ENCODE results near the gene B3GNT5. TPM values are rescaled to one million over a fixed set of nuclear protein-coding genes. Genes with fewer than 3 reads are reported as not detected.

Gene B3GNT5
- total and polyA plus RNA-seq, 9 of the 15 experiments (the other 6 are each of a cell fraction or from before 2014, with no cell fraction given) = 8.8 to 23.8 (median 14.4) TPM

GRCh38 chr3:183287301-183287971 lies 34.4 kb downstream of the B3GNT5 start (continued):
- TF ChIP-seq HDAC8 (tag; IDR thresholded peaks at IDR 0.05) (peak; percentile 74; the same call in 1 of the 2 replicates), SIRT6 (IDR thresholded peaks at IDR 0.05; ENCODE audit: low read depth, low read length) (no peak), NR2C2 (CRISPR knock-in tag; IDR thresholded peaks at IDR 0.05) (no peak), NR2C2 (tag; IDR thresholded peaks at IDR 0.05) (peak; percentile 72; the same call in 1 of the 2 replicates), KDM1A (IDR thresholded peaks at IDR 0.05) (no peak), ZNF408 (CRISPR knock-in tag; IDR thresholded peaks at IDR 0.05; ENCODE audit: low read depth) (no peak), POLR2A (conservative IDR thresholded peaks at IDR 0.05) (peak; percentile 59), ZNF133 (CRISPR knock-in tag; IDR thresholded peaks at IDR 0.05) (no peak), BRF1 (IDR thresholded peaks at IDR 0.05; ENCODE audit: borderline replicate concordance, extremely low read depth, insufficient read length) (no peak), ZFX (CRISPR knock-in tag; IDR thresholded peaks at IDR 0.05) (no peak), TGIF2 (CRISPR knock-in tag; IDR thresholded peaks at IDR 0.05) (no peak), ZNF316 (IDR thresholded peaks at IDR 0.05) (peak; percentile 85), ZNF253 (CRISPR knock-in tag; conservative IDR thresholded peaks at IDR 0.05) (no peak), PRPF4 (IDR thresholded peaks at IDR 0.05; ENCODE audit: insufficient read depth, low read depth, low read length, poor library complexity, severe bottlenecking) (no peak), TAF15 (IDR thresholded peaks at IDR 0.05; ENCODE audit: low read depth, low read length) (no peak), TAF1 (IDR thresholded peaks at IDR 0.05; ENCODE audit: control insufficient read depth, extremely low read depth, insufficient read depth, low read length, severe bottlenecking) (peak; percentile 19), GABPA (tag; conservative IDR thresholded peaks at IDR 0.05; ENCODE audit: low read depth) (peak; percentile 41; the same call in 1 of the 2 replicates), ARID2 (IDR thresholded peaks at IDR 0.05) (no peak), ETV6 (IDR thresholded peaks at IDR 0.05; ENCODE audit: borderline replicate concordance in 1 of 2, low read depth in 2 of 2, low read length in 1 of 2) (no peak), ETV6 (CRISPR knock-in tag; IDR thresholded peaks at IDR 0.05; ENCODE audit: borderline replicate concordance) (no peak), ZNF165 (CRISPR knock-in tag; IDR thresholded peaks at IDR 0.05; ENCODE audit: borderline replicate concordance) (0 out of 2 replicates have a peak, but pooled peaks have one; percentile 8), TEAD1 (CRISPR knock-in tag; IDR thresholded peaks at IDR 0.05) (0 out of 4 replicates have a peak, but pooled peaks of 1 of the 2 experiments have one; percentile 61), CGGBP1 (CRISPR knock-in tag; IDR thresholded peaks at IDR 0.05) (no peak), NRF1 (conservative IDR thresholded peaks at IDR 0.05 in 1 of 2, IDR thresholded peaks at IDR 0.05 in 1 of 2) (peak in 1 of 2 experiments; percentile 7; a peak in 1 of 4 replicates), HES1 (IDR thresholded peaks at IDR 0.05; ENCODE audit: low read depth) (no peak), FOXJ2 (tag; IDR thresholded peaks at IDR 0.05) (peak; percentile 71; the same call in 1 of the 2 replicates), HMG20B (CRISPR knock-in tag; IDR thresholded peaks at IDR 0.05) (no peak), ETS1 (conservative IDR thresholded peaks at IDR 0.05; ENCODE audit: control insufficient read depth, low read depth, low read length) (no peak), ZFP36 (IDR thresholded peaks at IDR 0.05; ENCODE audit: low read depth, low read length, partially characterized antibody) (no peak)
